K562 (cell line): ENCODE results near the gene UBE2L6. TPM values are rescaled to one million over a fixed set of nuclear protein-coding genes. Genes with fewer than 3 reads are reported as not detected.

Experiments
- CEBPB ChIP-seq: fragments of 450-650 bp; IDR thresholded peaks from 2 replicates; pipeline ENCODE4 v1.6.1; 2016; ENCODE audit warnings: missing genetic modification characterization, missing compliant biosample characterization
- GTF2F1 ChIP-seq: IDR thresholded peaks from 2 replicates; pipeline ENCODE4 v1.6.1; 2011; ENCODE audit warnings: low read depth, low read length, improper control_type of control experiment
- MIER1 ChIP-seq: fragments of 450-650 bp; IDR thresholded peaks from 2 replicates; pipeline ENCODE4 v1.6.1; 2016; ENCODE audit warnings: antibody characterized with exemption, mild to moderate bottlenecking, low read depth
- NR2C2 ChIP-seq, 2 experiments: fragments of 200-800 bp in 1 of 2; sonication (Bioruptor generic) in 1 of 2; sonication (generic) in 1 of 2; formaldehyde crosslinking in 1 of 2; IDR thresholded peaks; 2 replicates each; pipeline versions ENCODE4 v1.6.1 to v1.8.0; 2016 to 2022; ENCODE audit warnings: mild to moderate bottlenecking in 1 of 2, missing compliant biosample characterization in 1 of 2, missing genetic modification characterization in 1 of 2, missing genetic modification reagents in 1 of 2
- ZNF830 ChIP-seq: fragments of 250-450 bp; sonication (Bioruptor Pico); IDR thresholded peaks from 2 replicates; pipeline ENCODE4 v1.5.0; 2021; ENCODE audit warnings: mild to moderate bottlenecking
- polyA plus RNA-seq, 8 experiments: library from polyadenylated mRNA; depleted of rRNA in 4 of 8; stranded (reverse) in 5 of 8; unstranded in 3 of 8; fragments of >200 nt; fragmentation: Nextera tagmentation in 2 of 8; fragmentation: Illumina TruSeq in 1 of 8; extraction: Ambion mirVana in 2 of 8; extraction: Trizol in 1 of 8; gene quantifications; 2 replicates each; pipeline versions ENCODE4 v1.2.1 to v1.2.3, GENCODE V29; 2011 to 2014; ENCODE audit warnings: inconsistent platforms in 1 of 8, missing spikeins in 1 of 8
- total RNA-seq, 7 experiments: library from RNA; depleted of rRNA in 6 of 7; stranded (reverse); fragments of >200 nt in 6 of 7; fragmentation: Illumina TruSeq in 2 of 7; extraction: Trizol in 2 of 7; gene quantifications; 2 replicates each; pipeline versions ENCODE4 v1.2.1 to v1.2.3, GENCODE V29; 2011 to 2021; ENCODE audit warnings: low replicate concordance in 1 of 7
- TF ChIP-seq, protein P1 (sequence below), 2 experiments: fragments of 450-650 bp; formaldehyde crosslinking in 1 of 2; IDR thresholded peaks; 2 replicates each; pipeline versions ENCODE4 v1.4.0 to v1.6.1; 2014 to 2020; ENCODE audit warnings: mild to moderate bottlenecking in 2 of 2, borderline replicate concordance in 1 of 2, low read depth in 1 of 2
- TF ChIP-seq, protein P2 (sequence below): IDR thresholded peaks from 3 replicates; pipeline ENCODE4 v1.6.1; 2011; ENCODE audit warnings: borderline replicate concordance, mild to moderate bottlenecking; ENCODE audit not compliant: insufficient read length, insufficient read depth
- TF ChIP-seq, protein P3 (sequence below): fragments of 250-450 bp; sonication (Bioruptor Pico); IDR thresholded peaks from 2 replicates; pipeline ENCODE4 v1.8.0; 2021; ENCODE audit warnings: moderate library complexity, mild to moderate bottlenecking, inconsistent platforms
- TF ChIP-seq, protein P4 (sequence below): fragments of 450-650 bp; IDR thresholded peaks from 2 replicates; pipeline ENCODE4 v1.6.1; 2016; ENCODE audit warnings: antibody characterized with exemption

The UBE2L6 gene
- total and polyA plus RNA-seq, 9 of the 15 experiments (the other 6 are each of a cell fraction or from before 2014, with no cell fraction given) = 5.9 to 24.9 (median 9.7) TPM

DNA sequence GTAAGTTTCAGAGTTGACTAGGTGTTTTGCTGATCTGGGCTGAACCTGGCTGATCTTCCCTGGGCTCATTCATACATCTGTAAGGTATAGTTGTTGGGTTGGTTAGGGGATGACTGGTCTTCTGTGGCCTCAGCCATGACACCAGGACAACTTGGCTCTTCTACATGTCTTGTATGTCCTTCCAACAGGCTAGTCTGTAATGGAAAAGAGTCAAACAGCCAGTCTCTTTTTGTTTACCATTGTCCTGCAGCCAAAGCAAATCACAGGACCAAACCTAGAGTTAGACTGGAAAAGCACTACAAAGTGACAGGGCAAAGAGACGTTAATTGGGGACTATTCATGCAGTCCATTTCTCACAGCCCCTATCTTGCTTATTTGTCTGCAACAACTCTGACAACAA lies 47.8 kb upstream of the UBE2L6 start (continued):
- TF ChIP-seq, protein P1, sequence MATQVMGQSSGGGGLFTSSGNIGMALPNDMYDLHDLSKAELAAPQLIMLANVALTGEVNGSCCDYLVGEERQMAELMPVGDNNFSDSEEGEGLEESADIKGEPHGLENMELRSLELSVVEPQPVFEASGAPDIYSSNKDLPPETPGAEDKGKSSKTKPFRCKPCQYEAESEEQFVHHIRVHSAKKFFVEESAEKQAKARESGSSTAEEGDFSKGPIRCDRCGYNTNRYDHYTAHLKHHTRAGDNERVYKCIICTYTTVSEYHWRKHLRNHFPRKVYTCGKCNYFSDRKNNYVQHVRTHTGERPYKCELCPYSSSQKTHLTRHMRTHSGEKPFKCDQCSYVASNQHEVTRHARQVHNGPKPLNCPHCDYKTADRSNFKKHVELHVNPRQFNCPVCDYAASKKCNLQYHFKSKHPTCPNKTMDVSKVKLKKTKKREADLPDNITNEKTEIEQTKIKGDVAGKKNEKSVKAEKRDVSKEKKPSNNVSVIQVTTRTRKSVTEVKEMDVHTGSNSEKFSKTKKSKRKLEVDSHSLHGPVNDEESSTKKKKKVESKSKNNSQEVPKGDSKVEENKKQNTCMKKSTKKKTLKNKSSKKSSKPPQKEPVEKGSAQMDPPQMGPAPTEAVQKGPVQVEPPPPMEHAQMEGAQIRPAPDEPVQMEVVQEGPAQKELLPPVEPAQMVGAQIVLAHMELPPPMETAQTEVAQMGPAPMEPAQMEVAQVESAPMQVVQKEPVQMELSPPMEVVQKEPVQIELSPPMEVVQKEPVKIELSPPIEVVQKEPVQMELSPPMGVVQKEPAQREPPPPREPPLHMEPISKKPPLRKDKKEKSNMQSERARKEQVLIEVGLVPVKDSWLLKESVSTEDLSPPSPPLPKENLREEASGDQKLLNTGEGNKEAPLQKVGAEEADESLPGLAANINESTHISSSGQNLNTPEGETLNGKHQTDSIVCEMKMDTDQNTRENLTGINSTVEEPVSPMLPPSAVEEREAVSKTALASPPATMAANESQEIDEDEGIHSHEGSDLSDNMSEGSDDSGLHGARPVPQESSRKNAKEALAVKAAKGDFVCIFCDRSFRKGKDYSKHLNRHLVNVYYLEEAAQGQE (IDR thresholded peaks at IDR 0.05; ENCODE audit: borderline replicate concordance) = no peak
- TF ChIP-seq, protein P1 (CRISPR knock-in tag; IDR thresholded peaks at IDR 0.05; ENCODE audit: low read depth) = no peak
- TF ChIP-seq MIER1 (no peak), ZNF830 (CRISPR knock-in tag) (no peak), GTF2F1 (no peak), NR2C2 (CRISPR knock-in tag; IDR thresholded peaks at IDR 0.05) (no peak), NR2C2 (tag; IDR thresholded peaks at IDR 0.05) (no peak), CEBPB (tag) (no peak)
- TF ChIP-seq, protein P2, sequence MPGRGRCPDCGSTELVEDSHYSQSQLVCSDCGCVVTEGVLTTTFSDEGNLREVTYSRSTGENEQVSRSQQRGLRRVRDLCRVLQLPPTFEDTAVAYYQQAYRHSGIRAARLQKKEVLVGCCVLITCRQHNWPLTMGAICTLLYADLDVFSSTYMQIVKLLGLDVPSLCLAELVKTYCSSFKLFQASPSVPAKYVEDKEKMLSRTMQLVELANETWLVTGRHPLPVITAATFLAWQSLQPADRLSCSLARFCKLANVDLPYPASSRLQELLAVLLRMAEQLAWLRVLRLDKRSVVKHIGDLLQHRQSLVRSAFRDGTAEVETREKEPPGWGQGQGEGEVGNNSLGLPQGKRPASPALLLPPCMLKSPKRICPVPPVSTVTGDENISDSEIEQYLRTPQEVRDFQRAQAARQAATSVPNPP = no peak
- TF ChIP-seq, protein P3, sequence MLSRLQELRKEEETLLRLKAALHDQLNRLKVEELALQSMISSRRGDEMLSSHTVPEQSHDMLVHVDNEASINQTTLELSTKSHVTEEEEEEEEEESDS = no peak
- TF ChIP-seq, protein P4, sequence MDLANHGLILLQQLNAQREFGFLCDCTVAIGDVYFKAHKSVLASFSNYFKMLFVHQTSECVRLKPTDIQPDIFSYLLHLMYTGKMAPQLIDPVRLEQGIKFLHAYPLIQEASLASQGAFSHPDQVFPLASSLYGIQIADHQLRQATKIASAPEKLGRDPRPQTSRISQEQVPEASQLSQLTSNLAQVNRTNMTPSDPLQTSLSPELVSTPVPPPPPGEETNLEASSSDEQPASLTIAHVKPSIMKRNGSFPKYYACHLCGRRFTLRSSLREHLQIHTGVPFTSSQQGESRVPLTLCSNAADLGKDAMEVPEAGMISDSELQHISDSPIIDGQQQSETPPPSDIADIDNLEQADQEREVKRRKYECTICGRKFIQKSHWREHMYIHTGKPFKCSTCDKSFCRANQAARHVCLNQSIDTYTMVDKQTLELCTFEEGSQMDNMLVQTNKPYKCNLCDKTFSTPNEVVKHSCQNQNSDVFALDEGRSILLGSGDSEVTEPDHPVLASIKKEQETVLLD = no peak
